Activated CD4-positive, alpha-beta T cell treated with anti-CD3 and anti-CD28 coated beads, Interleukin-2, amount 10 ng/mL, durations not matched to agents 7 days and 5 days (primary cell): ENCODE data around the gene STYXL2. TPM values are rescaled to one million over a fixed set of nuclear protein-coding genes. Genes with fewer than 3 reads are reported as not detected.

Source experiments
- CTCF ChIA-PET: fragments of 350-600 bp; sonication (Branson Sonifier 250); formaldehyde crosslinking; loops from one replicate; lab custom pipeline; 2021; ENCODE audit warnings: antibody characterized with exemption; lab: Charles Lee
- POLR2A ChIA-PET: fragments of 350-600 bp; sonication (Branson Sonifier 250); formaldehyde crosslinking; loops from one replicate; lab custom pipeline; 2021; ENCODE audit warnings: antibody characterized with exemption; lab: Charles Lee
- DNase-seq: peaks from one replicate; pipeline ENCODE4 v3.0.0-alpha.2; 2020
- H3K27ac Mint-ChIP-seq: one replicate; pipeline ENCODE4 v1.8.0; 2021; ENCODE audit warnings: mild to moderate bottlenecking, moderate library complexity, mixed read lengths
- H3K27me3 Mint-ChIP-seq: one replicate; pipeline ENCODE4 v1.8.0; 2021; ENCODE audit warnings: mixed read lengths
- H3K36me3 Mint-ChIP-seq: one replicate; pipeline ENCODE4 v1.8.0; 2021; ENCODE audit warnings: low read depth, mixed read lengths
- H3K4me1 Mint-ChIP-seq: one replicate; pipeline ENCODE4 v1.8.0; 2021; ENCODE audit warnings: mixed read lengths
- H3K4me3 Mint-ChIP-seq: one replicate; pipeline ENCODE4 v1.8.0; 2021; ENCODE audit warnings: mild to moderate bottlenecking, moderate library complexity, mixed read lengths
- H3K9me3 Mint-ChIP-seq: one replicate; pipeline ENCODE4 v1.8.0; 2021; ENCODE audit warnings: mixed read lengths
- total RNA-seq, 2 experiments: library from RNA; stranded (reverse); gene quantifications; one replicate each; pipeline ENCODE4 v1.2.3, GENCODE V29; 2021

STYXL2 gene
- total RNA-seq, 2 experiments from 2014 or later = not detected

- no peak overlapping the region for H3K4me3 Mint-ChIP-seq
- CTCF ChIA-PET = no interaction called here
- POLR2A ChIA-PET = no interaction called here
- H3K4me1 Mint-ChIP-seq = no peaks in the 10 kb centered on the region
- peaks cover 37% of the 10 kb centered on the region for H3K27me3 Mint-ChIP-seq
- H3K36me3 Mint-ChIP-seq = no peaks in the 10 kb centered on the region
- H3K27ac Mint-ChIP-seq = no peak overlapping the region
- no peak for DNase-seq
- H3K9me3 Mint-ChIP-seq = no peaks in the 10 kb centered on the region
These were observed 38.6 kb downstream of the STYXL2 start for GRCh38 chr1:167132301-167133010.

GRCh38 chr1:167135281-167135840, 41.5 kb downstream of the STYXL2 start:
- ChIA-PET CTCF (interaction anchor here (1.0 kb wide), 1 partner anchor 9 kb away, joined by 4 read pairs; no protein-coding TSS in a partner anchor), POLR2A (interaction anchor here (0.7 kb wide), 1 partner anchor 150 kb away, joined by 11 read pairs; no protein-coding TSS in a partner anchor)
- Mint-ChIP-seq H3K27ac (no peak overlapping the region), H3K36me3 (no peaks in the 10 kb centered on the region), H3K4me1 (no peaks in the 10 kb centered on the region), H3K27me3 (peaks cover 35% of the 10 kb centered on the region), H3K9me3 (no peaks in the 10 kb centered on the region), H3K4me3 (no peak overlapping the region)
- no peak for DNase-seq

DNA sequence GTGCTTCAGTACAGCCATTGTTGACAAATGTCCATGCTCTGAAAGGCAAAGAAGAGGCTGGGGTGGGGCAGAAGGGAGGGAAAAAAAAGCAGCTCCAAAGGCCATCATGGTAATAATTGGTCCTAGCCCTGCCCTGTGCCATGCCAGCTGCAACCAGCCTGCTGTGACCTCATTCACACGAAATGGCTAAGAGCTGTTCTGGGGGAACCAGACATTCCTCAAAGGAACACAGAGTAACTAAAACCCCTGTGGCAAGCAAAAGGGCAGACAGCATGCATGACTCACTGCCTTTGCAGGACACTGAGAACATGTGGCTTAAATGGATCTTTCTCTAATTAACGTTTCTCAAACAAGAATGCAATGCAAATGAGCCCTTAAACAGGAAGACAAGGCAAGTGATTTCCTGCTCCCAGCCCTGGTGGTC, 42.3 kb downstream of the STYXL2 start:
- POLR2A ChIA-PET = no interaction called here

GRCh38 chr1:167136806-167137205, 42.9 kb downstream of the STYXL2 start:
- DNase-seq = no peak
- H3K27ac Mint-ChIP-seq = no peak overlapping the region
- no peaks in the 10 kb centered on the region for H3K4me1 Mint-ChIP-seq
- CTCF ChIA-PET = interaction anchor here (0.6 kb wide), 1 partner anchor 93 kb away, joined by 5 read pairs; no protein-coding TSS in a partner anchor
- H3K27me3 Mint-ChIP-seq = peaks cover 36% of the 10 kb centered on the region
- POLR2A ChIA-PET = no interaction called here
- no peaks in the 10 kb centered on the region for H3K36me3 Mint-ChIP-seq
- H3K9me3 Mint-ChIP-seq = no peaks in the 10 kb centered on the region
- no peak overlapping the region for H3K4me3 Mint-ChIP-seq

More for the DNA sequence above, 42.3 kb downstream of the STYXL2 start:
- Mint-ChIP-seq H3K36me3 (no peaks in the 10 kb centered on the region), H3K27ac (no peak overlapping the region), H3K4me3 (no peak overlapping the region), H3K27me3 (peaks cover 38% of the 10 kb centered on the region), H3K4me1 (no peaks in the 10 kb centered on the region), H3K9me3 (no peaks in the 10 kb centered on the region)
- CTCF ChIA-PET = interaction anchor here (0.6 to 1.0 kb wide), 2 partner anchors 10 to 94 kb away, joined by 4 to 5 read pairs; no protein-coding TSS in a partner anchor
- no peak for DNase-seq

DNA sequence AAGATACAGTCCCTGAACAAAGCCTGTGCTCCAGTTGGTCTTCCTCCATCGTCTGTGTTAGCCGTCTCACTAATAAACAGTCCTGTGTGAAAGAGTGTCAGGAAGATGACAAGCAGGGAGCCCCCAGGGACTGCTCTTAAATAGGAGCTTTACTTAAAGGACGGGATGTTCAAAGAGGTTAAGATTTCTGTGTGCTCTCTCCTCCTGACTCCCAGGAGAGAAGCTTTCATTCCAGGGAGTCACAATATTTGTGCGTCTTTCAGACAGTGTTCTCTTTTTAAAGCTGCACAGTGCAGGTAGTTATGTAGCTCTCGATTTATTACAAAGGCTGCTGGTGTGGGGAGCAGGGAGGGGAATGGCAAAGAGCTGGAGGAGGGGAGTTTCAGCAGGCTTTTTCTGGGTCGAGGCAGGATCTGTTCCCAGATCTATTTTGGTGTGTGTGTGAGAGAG, 43.5 kb downstream of the STYXL2 start:
- H3K27ac Mint-ChIP-seq = no peak overlapping the region
- H3K36me3 Mint-ChIP-seq = no peaks in the 10 kb centered on the region
- no peak overlapping the region for H3K4me3 Mint-ChIP-seq
- H3K4me1 Mint-ChIP-seq = no peaks in the 10 kb centered on the region
- ChIA-PET POLR2A (no interaction called here), CTCF (no interaction called here)
- H3K9me3 Mint-ChIP-seq = no peaks in the 10 kb centered on the region
- peaks cover 33% of the 10 kb centered on the region for H3K27me3 Mint-ChIP-seq
- no peak for DNase-seq

DNA sequence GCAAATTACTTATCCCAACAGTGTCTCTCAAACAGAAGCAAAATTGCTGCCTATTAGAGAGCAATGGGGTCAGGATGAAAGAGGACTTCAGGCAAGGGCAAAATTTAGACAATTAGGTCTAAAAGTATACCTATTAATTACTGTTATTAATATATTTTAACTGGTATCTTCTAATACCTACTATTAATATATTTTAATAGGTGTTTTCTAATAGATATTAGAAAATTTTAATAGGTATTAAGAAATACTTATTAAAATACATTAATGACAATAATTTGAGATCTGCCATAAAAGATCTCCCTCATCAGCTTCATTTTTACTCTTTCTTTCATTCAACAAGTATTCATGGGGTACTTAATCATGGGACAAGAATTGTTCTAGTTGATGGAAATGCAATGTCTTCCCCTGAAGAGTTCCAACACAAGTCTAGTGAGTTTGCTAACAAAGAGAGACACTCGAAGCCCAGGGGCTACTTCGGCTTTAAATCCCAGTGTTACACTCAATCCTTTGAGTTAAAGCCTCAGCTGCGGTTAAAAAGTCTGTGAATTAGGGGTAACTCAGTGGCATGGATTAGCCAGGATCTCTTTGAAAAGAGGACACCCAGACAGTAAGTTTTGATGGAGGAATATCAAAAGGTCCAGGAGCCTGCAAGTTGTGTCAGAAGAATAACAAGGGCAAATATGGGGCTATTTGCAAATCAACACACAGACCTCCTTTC, 44.1 kb downstream of the STYXL2 start:
- no peak overlapping the region for H3K4me3 Mint-ChIP-seq
- CTCF ChIA-PET = no interaction called here
- DNase-seq = no peak
- no peak overlapping the region for H3K27ac Mint-ChIP-seq
- H3K27me3 Mint-ChIP-seq = peaks cover 33% of the 10 kb centered on the region
- no peaks in the 10 kb centered on the region for H3K36me3 Mint-ChIP-seq
- no peaks in the 10 kb centered on the region for H3K4me1 Mint-ChIP-seq
- POLR2A ChIA-PET = no interaction called here
- H3K9me3 Mint-ChIP-seq = no peaks in the 10 kb centered on the region

DNA sequence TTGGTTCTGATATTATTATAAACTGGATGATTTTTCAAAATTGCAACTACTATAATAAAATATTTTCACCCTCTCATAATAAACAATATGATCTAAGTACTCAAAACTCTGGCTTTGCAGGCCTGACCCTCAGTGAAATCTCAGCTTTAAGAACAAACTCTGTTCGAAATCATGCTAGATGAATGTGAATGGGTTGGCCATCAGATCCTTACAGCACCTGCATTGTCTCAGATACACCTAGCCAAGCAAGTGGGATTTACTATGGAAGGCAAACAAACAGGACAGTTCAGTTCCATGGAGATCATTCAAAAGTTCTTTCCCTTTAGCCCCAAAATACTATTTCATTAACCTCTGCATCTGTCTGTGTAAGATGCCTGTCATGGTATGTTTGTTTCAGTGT, 44.8 kb downstream of the STYXL2 start:
- H3K27ac Mint-ChIP-seq = no peak overlapping the region
- CTCF ChIA-PET = interaction anchor here (1.7 kb wide), 1 partner anchor 8 kb away, joined by 5 read pairs; no protein-coding TSS in a partner anchor
- H3K4me1 Mint-ChIP-seq = no peaks in the 10 kb centered on the region
- H3K36me3 Mint-ChIP-seq = no peaks in the 10 kb centered on the region
- no peak overlapping the region for H3K4me3 Mint-ChIP-seq
- peaks cover 32% of the 10 kb centered on the region for H3K27me3 Mint-ChIP-seq
- DNase-seq = no peak
- POLR2A ChIA-PET = no interaction called here
- no peaks in the 10 kb centered on the region for H3K9me3 Mint-ChIP-seq

GRCh38 chr1:167141963-167142362, 48.1 kb downstream of the STYXL2 start:
- H3K27me3 Mint-ChIP-seq = peaks cover 33% of the 10 kb centered on the region
- no peak overlapping the region for H3K4me3 Mint-ChIP-seq
- H3K4me1 Mint-ChIP-seq = no peaks in the 10 kb centered on the region
- no peaks in the 10 kb centered on the region for H3K9me3 Mint-ChIP-seq
- DNase-seq = no peak
- POLR2A ChIA-PET = no interaction called here
- H3K36me3 Mint-ChIP-seq = no peaks in the 10 kb centered on the region
- no peak overlapping the region for H3K27ac Mint-ChIP-seq
- CTCF ChIA-PET = no interaction called here

Other genes with a start within 250 kb of the STYXL2 start
- gene TADA1, start 217.8 kb upstream of the STYXL2 start, total RNA-seq = 10 to 100 TPM; 17.0 to 18.8 TPM
- 1 to 10 TPM; 6.8 to 8.4 TPM for gene ILDR2, start 118.5 kb upstream of the STYXL2 start, total RNA-seq
- gene MAEL, start 104.8 kb upstream of the STYXL2 start, total RNA-seq = under 1 TPM in 1 of 2 experiments, not detected in 1; 0.19 TPM
- gene GPA33, start 3.7 kb upstream of the STYXL2 start, total RNA-seq = 1 to 10 TPM; 2.2 to 2.3 TPM
- gene POU2F1, start 126.8 kb downstream of the STYXL2 start, total RNA-seq = 10 to 100 TPM; 22.0 to 22.3 TPM